Fibroblast of lung (primary cell): Measurements from ENCODE around the gene TMPRSS11A. TPM values are rescaled to one million over a fixed set of nuclear protein-coding genes. Genes with fewer than 3 reads are reported as not detected.

Experiments
- DNase-seq, 2 donors: peaks; one replicate each; pipeline versions ENCODE4 v3.0.0 to v3.0.0-alpha.2; 2010; ENCODE audit warnings: low read depth in 2 of 2
- H2AFZ ChIP-seq: 2 replicates; pipeline ENCODE4 v1.5.1; 2012; ENCODE audit warnings: low read length, control low read depth, inconsistent platforms
- H3K27ac ChIP-seq: 2 replicates; pipeline ENCODE4 v1.5.1; 2011; ENCODE audit warnings: low read length, control low read depth; ENCODE audit not compliant: insufficient read depth
- H3K27me3 ChIP-seq: 2 replicates; pipeline ENCODE4 v1.5.1; 2011; ENCODE audit warnings: mild to moderate bottlenecking, low read length; ENCODE audit not compliant: control insufficient read depth, insufficient read depth
- H3K36me3 ChIP-seq: 2 replicates; pipeline ENCODE4 v1.5.1; 2011; ENCODE audit warnings: low read length; ENCODE audit not compliant: control insufficient read depth, insufficient read depth
- H3K4me1 ChIP-seq: 2 replicates; pipeline ENCODE4 v1.5.1; 2011; ENCODE audit warnings: low read length; ENCODE audit not compliant: control insufficient read depth, insufficient read depth; ENCODE audit errors: extremely low read depth
- H3K4me2 ChIP-seq: 2 replicates; pipeline ENCODE4 v1.5.1; 2011; ENCODE audit warnings: low read length, control low read depth; ENCODE audit not compliant: insufficient read depth; ENCODE audit errors: extremely low read depth
- H3K4me3 ChIP-seq, 4 experiments: fragments of 200-600 bp in 1 of 4; sonication (generic) in 1 of 4; replicated peaks in 1 of 4; 2 replicates each; pipeline ENCODE4 v1.5.1; 2011 to 2016; ENCODE audit warnings: low read length in 4 of 4, low read depth in 3 of 4, mild to moderate bottlenecking in 3 of 4, control low read depth in 2 of 4, inconsistent platforms in 1 of 4, mixed read lengths in 1 of 4; ENCODE audit not compliant: insufficient read depth in 1 of 4; ENCODE audit errors: control extremely low read depth in 1 of 4
- H3K79me2 ChIP-seq: 2 replicates; pipeline ENCODE4 v1.5.1; 2012; ENCODE audit warnings: mild to moderate bottlenecking, low read length, inconsistent platforms; ENCODE audit not compliant: control insufficient read depth, insufficient read depth
- H3K9ac ChIP-seq: 2 replicates; pipeline ENCODE4 v1.5.1; 2011; ENCODE audit warnings: mild to moderate bottlenecking, low read length, control low read depth; ENCODE audit not compliant: insufficient read depth
- H3K9me3 ChIP-seq: 2 replicates; pipeline ENCODE4 v1.5.1; 2012; ENCODE audit warnings: low read depth, low read length; ENCODE audit not compliant: control insufficient read depth, insufficient read depth
- H4K20me1 ChIP-seq: 2 replicates; pipeline ENCODE4 v1.5.1; 2011; ENCODE audit warnings: low read length; ENCODE audit not compliant: control insufficient read depth, insufficient read depth; ENCODE audit errors: extremely low read depth
- EZH2 ChIP-seq: IDR thresholded peaks from 2 replicates; pipeline ENCODE4 v1.5.1; 2012; ENCODE audit warnings: low read length, control low read depth, mild to moderate bottlenecking; ENCODE audit errors: missing control alignments
- polyA plus RNA-seq, 2 donors: library from polyadenylated mRNA; depleted of rRNA in 1 of 2; stranded (reverse) in 1 of 2; unstranded in 1 of 2; fragments of >200 nt; gene quantifications; 2 replicates each; pipeline ENCODE4 v1.2.1, GENCODE V29; 2011 to 2012; ENCODE audit warnings: missing spikeins in 1 of 2
- total RNA-seq: library from RNA; depleted of rRNA; stranded (reverse); fragments of >200 nt; gene quantifications from 2 replicates; pipeline ENCODE4 v1.2.1, GENCODE V29; 2014
- TF ChIP-seq, protein P1 (sequence below), 2 donors: IDR thresholded peaks in 1 of 2; conservative IDR thresholded peaks in 1 of 2; 1 replicate in 1 of 2; 2 replicates in 1 of 2; pipeline ENCODE4 v1.5.1; 2011 to 2012; ENCODE audit warnings: low read length in 2 of 2, control low read depth in 1 of 2, inconsistent platforms in 1 of 2, low read depth in 1 of 2, mild to moderate bottlenecking in 1 of 2

Gene TMPRSS11A
- total and polyA plus RNA-seq, 2 donors (not counting 1 experiment from before 2014, with no cell fraction given) = not detected

DNA sequence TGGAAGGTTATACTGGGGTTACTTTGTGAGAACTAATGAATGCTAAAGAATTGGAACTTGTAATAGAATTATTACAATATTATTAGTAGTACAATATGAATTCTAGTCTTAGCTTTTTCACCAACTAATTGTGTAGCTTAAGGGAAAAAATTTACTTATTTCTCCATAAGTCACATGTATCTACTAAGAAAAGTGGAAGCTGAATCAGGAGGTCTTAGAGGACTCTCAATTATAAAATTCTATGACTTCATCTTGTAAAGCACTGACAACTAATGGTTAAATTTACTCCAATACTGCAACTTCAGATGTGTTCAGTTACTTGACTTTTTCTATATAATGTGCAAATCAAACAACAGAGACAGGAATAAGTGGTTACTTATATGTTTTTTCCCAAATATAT lies 78.6 kb downstream of the TMPRSS11A start:
- DNase-seq = no peak
- Histone ChIP-seq H3K79me2 (no peaks in the 10 kb centered on the region), H3K27me3 (no peaks in the 10 kb centered on the region), H3K4me3 (no peak overlapping the region), H3K27ac (peak overlapping the region; percentile 88), H2AFZ (peak overlapping the region; percentile 3), H3K4me1 (peaks cover 9% of the 10 kb centered on the region), H3K9ac (no peak overlapping the region), H4K20me1 (no peaks in the 10 kb centered on the region), H3K9me3 (no peaks in the 10 kb centered on the region), H3K4me2 (no peak overlapping the region), H3K36me3 (no peaks in the 10 kb centered on the region)
- TF ChIP-seq EZH2 = no peak
- TF ChIP-seq, protein P1, sequence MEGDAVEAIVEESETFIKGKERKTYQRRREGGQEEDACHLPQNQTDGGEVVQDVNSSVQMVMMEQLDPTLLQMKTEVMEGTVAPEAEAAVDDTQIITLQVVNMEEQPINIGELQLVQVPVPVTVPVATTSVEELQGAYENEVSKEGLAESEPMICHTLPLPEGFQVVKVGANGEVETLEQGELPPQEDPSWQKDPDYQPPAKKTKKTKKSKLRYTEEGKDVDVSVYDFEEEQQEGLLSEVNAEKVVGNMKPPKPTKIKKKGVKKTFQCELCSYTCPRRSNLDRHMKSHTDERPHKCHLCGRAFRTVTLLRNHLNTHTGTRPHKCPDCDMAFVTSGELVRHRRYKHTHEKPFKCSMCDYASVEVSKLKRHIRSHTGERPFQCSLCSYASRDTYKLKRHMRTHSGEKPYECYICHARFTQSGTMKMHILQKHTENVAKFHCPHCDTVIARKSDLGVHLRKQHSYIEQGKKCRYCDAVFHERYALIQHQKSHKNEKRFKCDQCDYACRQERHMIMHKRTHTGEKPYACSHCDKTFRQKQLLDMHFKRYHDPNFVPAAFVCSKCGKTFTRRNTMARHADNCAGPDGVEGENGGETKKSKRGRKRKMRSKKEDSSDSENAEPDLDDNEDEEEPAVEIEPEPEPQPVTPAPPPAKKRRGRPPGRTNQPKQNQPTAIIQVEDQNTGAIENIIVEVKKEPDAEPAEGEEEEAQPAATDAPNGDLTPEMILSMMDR (conservative IDR thresholded peaks at IDR 0.05 in 1 of 2, IDR thresholded peaks at IDR 0.05 in 1 of 2; ENCODE audit: low read depth in 1 of 2, low read length in 2 of 2) = no peak

DNA sequence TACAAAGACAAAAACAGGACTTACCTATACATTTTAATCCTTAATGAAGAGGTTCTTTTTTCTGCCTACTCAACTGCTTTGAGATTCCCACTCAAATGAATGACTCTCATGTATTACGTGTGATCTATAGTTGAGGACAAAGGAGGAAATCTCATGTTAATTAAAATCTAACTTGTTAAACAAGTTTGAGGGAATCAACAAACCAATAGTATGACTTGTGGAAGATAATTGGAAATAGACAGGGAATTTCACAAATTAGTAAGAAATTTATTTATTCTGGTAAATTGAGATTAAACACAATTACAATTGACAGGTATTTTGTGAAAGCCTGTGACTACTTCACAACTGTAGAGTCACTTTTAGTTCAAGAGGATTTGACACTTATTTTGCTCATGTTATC lies 79.4 kb downstream of the TMPRSS11A start, which contains the start of gene TMPRSS11D:
Gene TMPRSS11D, minus strand, starts transcription at position 101 of the 400 bp plus-strand sequence. Its CDS starts 69 bp downstream, at position 32.
- H2AFZ ChIP-seq = peak within 1 kb of the TSS; percentile 3
- peaks cover 9% of the 10 kb centered on the region for H3K4me1 ChIP-seq
- no peak within 1 kb of the TSS for H3K4me2 ChIP-seq
- no peak for TF ChIP-seq EZH2
- TF ChIP-seq, protein P1 (conservative IDR thresholded peaks at IDR 0.05 in 1 of 2, IDR thresholded peaks at IDR 0.05 in 1 of 2; ENCODE audit: low read depth in 1 of 2, low read length in 2 of 2) = no peak
- no peak for DNase-seq
- no peak within 1 kb of the TSS for H3K4me3 ChIP-seq
- H3K9me3 ChIP-seq = no peaks in the 10 kb centered on the region
- no peaks in the 10 kb centered on the region for H3K27me3 ChIP-seq
- no peaks in the 10 kb centered on the region for H4K20me1 ChIP-seq
- H3K9ac ChIP-seq = no peak within 1 kb of the TSS
- H3K79me2 ChIP-seq = no peaks in the 10 kb centered on the region
- H3K27ac ChIP-seq = peak within 1 kb of the TSS; percentile 88
- no peaks in the 10 kb centered on the region for H3K36me3 ChIP-seq

DNA sequence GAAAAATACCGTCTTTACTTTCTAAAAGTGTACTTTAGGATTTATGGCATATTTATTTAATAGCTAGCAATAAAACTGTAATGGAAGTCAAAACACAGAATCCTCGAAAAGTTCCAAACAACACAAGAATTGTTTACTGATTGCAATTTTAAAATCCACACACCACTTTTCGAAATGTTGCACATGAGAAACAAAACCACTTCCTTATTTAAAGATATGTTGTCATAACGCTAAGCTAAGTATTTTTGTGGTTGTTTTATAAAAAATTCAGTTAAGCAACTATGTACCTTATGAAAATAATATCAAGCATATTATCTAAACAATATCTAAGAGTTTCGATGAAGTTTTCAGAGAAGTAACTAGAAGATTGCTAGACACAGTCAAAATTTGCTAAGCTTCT lies 79.8 kb downstream of the TMPRSS11A start:
- Histone ChIP-seq H3K36me3 (no peaks in the 10 kb centered on the region), H3K4me3 (no peak overlapping the region), H3K4me2 (no peak overlapping the region), H3K79me2 (no peaks in the 10 kb centered on the region), H3K4me1 (peaks cover 9% of the 10 kb centered on the region), H4K20me1 (no peaks in the 10 kb centered on the region), H3K9me3 (no peaks in the 10 kb centered on the region), H3K9ac (no peak overlapping the region), H3K27me3 (no peaks in the 10 kb centered on the region), H3K27ac (no peak overlapping the region), H2AFZ (no peak overlapping the region)
- TF ChIP-seq EZH2 = no peak
- TF ChIP-seq, protein P1 (conservative IDR thresholded peaks at IDR 0.05 in 1 of 2, IDR thresholded peaks at IDR 0.05 in 1 of 2; ENCODE audit: low read depth in 1 of 2, low read length in 2 of 2) = no peak
- DNase-seq = no peak
